GM13976 (cell line): Measurements from ENCODE around the gene SYTL2.

Experiments used
- DNase-seq: peaks from one replicate; pipeline ENCODE4 v3.0.0; 2012; ENCODE audit warnings: low spot score
- in situ Hi-C: fragments of 300-500 bp; cut with MboI; formaldehyde crosslinking; loops from one replicate; pipeline ENCODE4 v1.12.0; 2022; ENCODE audit warnings: low sequenced_read_pairs, mixed read lengths, inconsistent platforms; ENCODE audit not compliant: unreplicated experiment
- TF ChIP-seq, protein P1 (sequence below): IDR thresholded peaks from 2 replicates; pipeline ENCODE4 v1.5.1; 2012; ENCODE audit warnings: borderline replicate concordance, mild to moderate bottlenecking; ENCODE audit not compliant: insufficient read depth; ENCODE audit errors: extremely low read depth, missing control alignments, control extremely low read depth

Gene SYTL2

DNA sequence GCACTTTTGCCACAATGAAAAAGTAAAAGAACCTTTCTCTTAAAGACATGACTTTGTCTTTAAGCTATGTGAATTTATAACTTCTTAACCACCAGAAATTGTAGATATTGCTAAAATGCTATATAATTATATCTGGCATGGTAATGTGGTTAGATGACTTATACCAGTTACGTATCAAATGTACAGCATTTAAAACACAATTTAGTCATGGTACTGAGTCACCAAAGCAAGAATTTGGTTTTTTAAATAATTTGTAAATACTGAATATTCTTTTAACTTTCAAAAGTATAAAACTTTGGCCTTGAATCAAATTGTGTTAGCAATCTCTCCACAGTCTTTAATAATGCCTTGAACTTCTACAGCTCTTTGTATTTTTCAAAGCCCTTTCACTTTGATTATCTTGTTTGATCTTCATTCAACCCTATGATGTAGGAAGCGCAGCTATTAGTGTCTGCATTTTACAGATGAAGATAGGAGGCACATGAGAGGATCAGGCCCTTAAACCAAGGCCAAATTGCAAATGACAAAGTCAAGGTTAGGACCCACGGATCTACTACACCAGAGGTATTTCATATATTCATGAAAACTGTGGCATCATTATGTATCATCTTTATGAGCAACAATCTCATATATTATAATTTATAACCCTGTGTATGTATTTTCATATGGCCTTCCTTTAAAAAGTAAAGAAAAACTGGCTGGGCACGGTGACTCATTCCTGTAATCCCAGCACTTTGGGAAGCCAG, 4.4 kb upstream of the SYTL2 start:
- no peak for DNase-seq
- in situ Hi-C loops, result no loop called here
- TF ChIP-seq, protein P1, sequence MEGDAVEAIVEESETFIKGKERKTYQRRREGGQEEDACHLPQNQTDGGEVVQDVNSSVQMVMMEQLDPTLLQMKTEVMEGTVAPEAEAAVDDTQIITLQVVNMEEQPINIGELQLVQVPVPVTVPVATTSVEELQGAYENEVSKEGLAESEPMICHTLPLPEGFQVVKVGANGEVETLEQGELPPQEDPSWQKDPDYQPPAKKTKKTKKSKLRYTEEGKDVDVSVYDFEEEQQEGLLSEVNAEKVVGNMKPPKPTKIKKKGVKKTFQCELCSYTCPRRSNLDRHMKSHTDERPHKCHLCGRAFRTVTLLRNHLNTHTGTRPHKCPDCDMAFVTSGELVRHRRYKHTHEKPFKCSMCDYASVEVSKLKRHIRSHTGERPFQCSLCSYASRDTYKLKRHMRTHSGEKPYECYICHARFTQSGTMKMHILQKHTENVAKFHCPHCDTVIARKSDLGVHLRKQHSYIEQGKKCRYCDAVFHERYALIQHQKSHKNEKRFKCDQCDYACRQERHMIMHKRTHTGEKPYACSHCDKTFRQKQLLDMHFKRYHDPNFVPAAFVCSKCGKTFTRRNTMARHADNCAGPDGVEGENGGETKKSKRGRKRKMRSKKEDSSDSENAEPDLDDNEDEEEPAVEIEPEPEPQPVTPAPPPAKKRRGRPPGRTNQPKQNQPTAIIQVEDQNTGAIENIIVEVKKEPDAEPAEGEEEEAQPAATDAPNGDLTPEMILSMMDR, result no peak

DNA sequence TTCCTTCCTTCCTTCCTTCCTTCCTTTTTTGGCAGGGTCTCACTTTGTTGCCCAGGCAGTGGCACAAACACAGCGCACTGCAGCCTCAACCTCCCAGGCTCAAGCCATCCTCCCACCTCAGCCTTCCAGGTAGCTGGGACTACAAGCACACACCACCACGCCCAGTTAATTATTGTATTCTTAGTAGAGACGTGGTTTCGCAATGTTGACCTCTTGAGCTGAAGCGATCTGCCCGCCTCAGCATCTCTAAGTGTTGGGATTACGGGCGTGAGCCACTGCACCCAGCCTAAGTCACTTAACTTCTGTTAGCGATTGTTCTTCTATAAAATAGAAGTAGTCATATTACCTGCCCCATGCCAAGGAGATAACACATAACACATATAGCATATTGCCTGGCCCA, 2.8 kb upstream of the SYTL2 start:
- no peak for DNase-seq
- in situ Hi-C loops, result no loop called here
- TF ChIP-seq, protein P1, result no peak

DNA sequence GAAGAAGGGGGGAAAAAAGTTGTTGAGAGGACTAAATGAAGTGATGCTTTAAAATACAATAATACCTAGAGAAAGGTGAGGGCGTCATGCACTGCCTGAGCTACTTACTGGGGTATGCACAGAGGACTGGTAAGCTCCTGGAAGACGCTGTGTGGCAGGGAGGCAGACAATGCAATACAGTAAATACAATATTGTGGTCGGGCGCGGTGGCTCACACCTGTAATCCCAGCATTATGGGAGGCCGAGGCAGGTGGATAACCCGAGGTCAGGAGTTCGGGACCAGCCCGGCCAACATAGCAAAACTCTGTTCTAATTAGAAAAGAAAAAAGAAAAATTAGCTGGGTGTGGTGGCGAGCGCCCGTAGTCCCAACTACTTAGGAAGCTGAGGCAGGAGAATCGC, 683 bp upstream of the SYTL2 start:
- DNase-seq, result no peak
- in situ Hi-C loops, result no loop called here
- TF ChIP-seq, protein P1, result no peak

DNA sequence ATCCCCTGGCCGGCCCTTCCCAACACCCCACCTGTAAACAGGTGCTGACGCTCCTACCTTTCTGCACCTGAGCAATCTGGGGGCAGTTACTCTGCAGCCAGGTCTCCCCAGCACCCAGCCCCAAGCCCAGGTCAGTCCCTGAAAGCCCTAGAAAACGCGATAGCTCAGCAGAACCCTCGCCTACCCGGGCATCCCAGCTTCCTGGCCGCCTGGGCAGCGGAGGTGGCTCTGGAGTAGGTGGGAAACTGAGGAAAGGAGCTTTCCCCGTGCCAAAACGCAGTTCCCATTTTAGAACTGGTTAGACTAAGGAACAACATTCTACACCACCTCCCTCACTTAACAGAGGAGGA, 445 bp downstream of the SYTL2 start:
- TF ChIP-seq, protein P1, result no peak
- no peak for DNase-seq
- in situ Hi-C loops, result no loop called here

DNA sequence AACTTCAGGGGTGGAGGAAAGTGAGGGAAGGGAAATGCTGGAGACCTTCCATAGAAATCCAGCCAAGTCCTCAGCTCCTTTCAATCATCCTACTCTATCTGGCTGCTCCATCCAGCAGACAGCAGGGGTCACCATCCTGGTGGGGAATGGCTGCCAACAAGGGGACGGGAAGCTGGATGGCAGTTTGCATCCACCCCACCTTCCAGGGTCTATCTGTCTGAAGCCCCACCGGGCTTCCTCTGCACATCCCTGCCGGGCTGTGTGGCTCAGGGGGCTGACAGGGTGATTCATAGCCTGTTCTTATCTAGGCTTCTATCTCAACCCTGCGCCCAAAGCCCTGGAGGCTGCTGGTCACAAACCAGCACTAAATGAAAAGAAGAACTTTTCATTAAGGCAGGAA, 1.1 kb downstream of the SYTL2 start:
- TF ChIP-seq, protein P1, result no peak
- no peak for DNase-seq
- in situ Hi-C loops, result no loop called here

DNA sequence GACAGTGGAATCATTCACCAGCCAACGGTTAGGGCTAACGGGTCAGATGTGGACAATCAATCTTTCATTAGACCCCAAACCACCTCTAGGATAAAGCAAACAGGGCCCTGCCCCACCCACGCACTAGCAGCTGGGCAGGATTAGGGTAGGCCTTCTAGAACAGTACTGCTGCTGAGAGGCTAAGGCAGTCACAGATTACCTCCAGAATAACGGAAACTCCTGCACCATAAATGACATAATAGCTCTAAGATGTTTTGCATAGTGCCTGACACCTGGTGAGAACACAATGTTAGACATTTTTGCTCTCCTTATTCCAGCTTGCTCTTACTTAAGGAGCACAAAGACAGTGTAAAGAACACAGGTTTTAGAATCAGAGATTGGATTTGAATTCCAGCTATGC, 1.8 kb downstream of the SYTL2 start:
- in situ Hi-C loops, result no loop called here
- TF ChIP-seq, protein P1, result no peak
- no peak for DNase-seq
